NCI-H774 (cell line): ENCODE measurements around the gene ZNF384.

Experiments used
- DNase-seq: peaks from one replicate; lab custom pipeline; 2025; lab: John Stamatoyannopoulos, UW

The ZNF384 gene

GRCh38 chr12:6653342-6653741 lies 35.8 kb downstream of the ZNF384 start:
- DNase-seq = no peak

- no peak for DNase-seq
Observed at GRCh38 chr12:6652391-6652790, 36.8 kb downstream of the ZNF384 start.

GRCh38 chr12:6650832-6651231 lies 38.3 kb downstream of the ZNF384 start:
- DNase-seq = no peak

- peak; percentile 40 for DNase-seq
Observed at GRCh38 chr12:6647083-6647604, 42.0 kb downstream of the ZNF384 start, which contains the start of gene ACRBP. ACRBP (minus strand) TSS chr12:6647432; CDS start chr12:6647366, 66 bp downstream.

- DNase-seq = no peak
Observed at GRCh38 chr12:6646276-6647082, 42.7 kb downstream of the ZNF384 start.

GRCh38 chr12:6644903-6645302 lies 44.3 kb downstream of the ZNF384 start:
- no peak for DNase-seq

- no peak for DNase-seq
Observed at GRCh38 chr12:6644257-6644596, 44.9 kb downstream of the ZNF384 start.

- no peak for DNase-seq
Observed at GRCh38 chr12:6643569-6644256, 45.5 kb downstream of the ZNF384 start.

GRCh38 chr12:6641131-6641530 lies 48.0 kb downstream of the ZNF384 start:
- DNase-seq = no peak

- no peak for DNase-seq
Observed at GRCh38 chr12:6640497-6640896, 48.7 kb downstream of the ZNF384 start.

GRCh38 chr12:6639151-6639801 lies 49.9 kb downstream of the ZNF384 start:
- no peak for DNase-seq

- DNase-seq = no peak
Observed at GRCh38 chr12:6638305-6638704, 50.9 kb downstream of the ZNF384 start.

- DNase-seq = no peak
Observed at GRCh38 chr12:6635856-6636531, 53.2 kb downstream of the ZNF384 start, which contains the start of gene LPAR5. LPAR5 (minus strand) TSS chr12:6635959; CDS start chr12:6621248, 14,711 bp downstream.

- no peak for DNase-seq
Observed at GRCh38 chr12:6635375-6635855, 53.8 kb downstream of the ZNF384 start.

GRCh38 chr12:6632026-6632983 lies 56.9 kb downstream of the ZNF384 start:
- DNase-seq = no peak

- no peak for DNase-seq
Observed at GRCh38 chr12:6631549-6631961, 57.6 kb downstream of the ZNF384 start.

GRCh38 chr12:6630736-6631135 lies 58.4 kb downstream of the ZNF384 start:
- DNase-seq = no peak

- peak; percentile 75 for DNase-seq
Observed at GRCh38 chr12:6627616-6628015, 61.6 kb downstream of the ZNF384 start.

- DNase-seq = no peak
Observed at GRCh38 chr12:6626654-6627283, 62.4 kb downstream of the ZNF384 start.

- DNase-seq = no peak
Observed at GRCh38 chr12:6620885-6621274, 68.3 kb downstream of the ZNF384 start.
